GM19324 (cell line): ENCODE data around the gene UQCRC1.

Source experiments
- ATAC-seq: cut with Tn5 transposase; IDR thresholded peaks from one replicate; pipeline ENCODE4 v1.9.1; 2021; ENCODE audit warnings: mild to moderate bottlenecking, moderate library complexity; ENCODE audit not compliant: unreplicated experiment, low FRiP score

Gene UQCRC1

DNA sequence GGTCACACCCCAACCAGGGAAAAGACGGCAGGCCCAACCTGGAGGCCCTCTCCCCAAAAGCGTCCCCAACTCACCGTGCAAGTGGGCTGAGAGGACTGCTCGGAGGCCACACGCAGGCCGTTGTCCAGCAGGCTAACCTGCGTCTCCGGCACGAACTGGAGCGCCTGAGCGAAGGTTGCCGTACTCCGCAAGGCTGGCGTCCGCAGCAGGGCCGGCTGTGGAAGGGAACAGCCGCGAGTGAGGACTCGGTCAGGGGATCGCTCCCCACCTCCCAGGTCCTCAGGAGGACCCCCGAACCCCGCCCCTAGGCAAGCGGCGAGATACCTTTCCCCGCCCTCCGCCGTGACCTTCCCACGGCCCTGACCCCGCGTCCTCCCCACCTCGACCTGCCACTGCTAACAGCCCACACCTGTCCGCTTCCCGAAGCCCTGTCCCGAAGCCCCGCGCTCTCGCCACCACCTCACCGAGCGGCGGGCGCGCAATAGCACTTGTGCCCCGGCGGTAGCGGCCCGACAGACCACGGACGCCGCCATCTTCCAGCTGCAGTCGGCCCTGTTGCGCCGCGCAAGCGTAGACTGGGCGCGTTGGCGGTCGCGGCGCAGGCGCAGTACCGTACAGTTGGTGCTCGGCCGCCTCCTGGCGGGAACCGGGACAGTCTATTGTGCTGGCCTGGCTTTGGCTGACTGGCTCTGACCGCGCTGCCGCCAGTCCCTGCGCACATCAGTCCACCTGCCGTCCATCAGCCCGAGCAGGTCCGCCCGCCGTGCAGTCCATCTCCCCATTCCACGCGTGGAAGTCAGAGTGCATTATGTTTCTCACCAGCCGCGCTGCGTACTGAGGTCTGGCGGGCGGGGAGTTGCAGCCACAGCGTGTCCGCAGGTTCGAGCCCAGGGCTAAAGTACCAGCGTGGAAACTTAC lies at the start of gene UQCRC1:
TSS of gene UQCRC1 (minus strand) at position 559 of the 918 bp plus-strand sequence. CDS start at position 533, 26 bp downstream.
- ATAC-seq: peak; percentile 96

DNA sequence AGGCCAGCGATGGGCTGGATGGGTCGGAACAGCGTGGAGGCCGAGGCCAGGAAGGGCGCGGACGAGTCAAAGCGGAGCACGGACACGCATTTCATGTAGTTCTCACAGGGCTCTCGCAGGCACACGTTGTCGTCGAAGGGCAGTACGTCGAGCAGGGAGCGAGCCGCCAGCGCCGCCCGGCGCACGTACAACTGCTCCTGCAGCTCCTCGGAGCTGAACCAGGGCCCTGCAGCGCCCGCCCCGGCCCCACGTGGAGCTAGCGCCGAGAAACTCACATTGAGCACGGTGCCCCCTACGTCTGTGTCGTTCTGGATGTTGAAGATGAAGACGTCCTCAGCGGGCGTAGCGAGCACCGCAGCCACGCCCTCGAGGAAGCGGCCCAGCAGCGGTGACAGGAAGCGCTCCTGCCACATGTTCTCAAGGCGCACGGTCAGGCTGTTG lies 47.4 kb upstream of the UQCRC1 start:
- ATAC-seq: no peak

DNA sequence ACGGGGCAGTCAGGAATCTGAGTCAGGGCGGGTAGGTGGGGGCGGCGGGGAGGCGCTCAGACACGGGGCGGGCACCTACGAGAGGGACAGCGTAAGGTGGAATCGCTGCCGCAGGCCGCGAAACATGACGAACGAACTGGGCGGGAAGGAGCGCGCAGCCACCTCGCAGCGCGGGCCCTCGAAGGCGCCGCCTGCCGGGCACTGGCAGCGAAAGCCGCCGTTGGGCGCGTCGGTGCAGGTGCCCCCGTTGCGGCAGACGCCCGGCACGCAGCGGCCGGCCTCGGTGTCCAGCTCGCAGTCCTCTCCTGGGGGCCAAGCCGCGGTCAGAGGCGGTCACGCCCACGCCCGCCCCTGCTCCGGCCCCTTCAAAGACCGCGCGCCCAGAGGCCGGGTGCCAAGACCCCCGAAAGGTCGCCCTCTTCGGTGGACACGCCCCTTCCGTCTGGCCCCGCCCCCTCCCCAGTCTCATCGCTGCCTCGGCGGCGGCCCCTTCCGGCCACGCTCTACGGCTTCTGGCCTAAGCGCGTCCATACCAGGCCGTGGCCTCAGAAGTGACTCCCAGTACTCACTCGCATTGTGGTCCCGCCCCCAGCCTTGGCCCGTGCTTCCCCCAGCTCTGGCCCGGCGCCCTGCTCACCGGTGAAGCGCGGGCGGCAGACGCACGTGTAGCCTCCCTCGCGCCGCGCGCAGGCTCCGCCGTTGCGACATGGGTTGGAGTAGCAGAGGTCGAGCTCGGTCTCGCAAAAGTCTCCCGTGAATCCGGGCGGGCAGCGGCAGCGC lies 46.8 kb upstream of the UQCRC1 start:
- no peak for ATAC-seq

DNA sequence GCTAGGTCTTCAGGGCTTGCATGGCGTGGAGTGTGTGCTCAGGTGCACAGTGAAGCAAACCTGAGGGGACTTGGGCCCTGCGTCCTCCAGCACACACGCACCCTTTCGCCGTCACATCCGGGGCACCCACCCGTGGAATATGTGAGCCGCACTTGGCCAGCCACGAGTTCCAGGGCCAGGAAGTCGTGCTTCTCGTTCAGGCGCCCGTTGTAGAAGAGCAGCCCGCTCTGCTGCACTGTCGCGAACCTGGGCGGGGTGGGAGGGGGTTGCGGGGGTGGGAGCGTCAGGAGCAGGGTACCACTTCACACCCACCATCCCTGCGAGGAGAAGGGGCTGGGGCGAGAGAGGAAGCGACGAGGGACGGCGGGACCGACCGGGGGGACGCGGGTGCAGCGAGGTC lies 46.2 kb upstream of the UQCRC1 start:
- ATAC-seq: no peak

DNA sequence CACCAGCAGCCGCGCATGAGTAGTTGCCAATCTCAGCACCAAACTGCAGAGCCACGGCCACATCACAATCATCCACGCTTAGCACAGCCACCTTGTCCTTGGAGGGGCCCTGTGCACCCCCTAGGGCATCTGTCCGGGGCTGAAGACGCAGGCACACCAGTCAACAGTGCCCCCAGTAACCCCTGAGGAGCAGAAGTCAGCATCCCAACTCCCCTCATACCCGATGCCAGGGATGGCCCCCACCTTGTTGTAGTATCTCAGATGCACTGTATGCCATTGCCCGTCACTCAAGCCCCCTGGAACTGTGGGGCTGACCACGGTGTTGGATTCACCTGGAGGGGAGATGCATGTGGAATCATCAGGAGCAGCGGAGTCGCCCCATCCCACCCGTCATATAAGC lies 45.6 kb upstream of the UQCRC1 start:
- no peak for ATAC-seq

DNA sequence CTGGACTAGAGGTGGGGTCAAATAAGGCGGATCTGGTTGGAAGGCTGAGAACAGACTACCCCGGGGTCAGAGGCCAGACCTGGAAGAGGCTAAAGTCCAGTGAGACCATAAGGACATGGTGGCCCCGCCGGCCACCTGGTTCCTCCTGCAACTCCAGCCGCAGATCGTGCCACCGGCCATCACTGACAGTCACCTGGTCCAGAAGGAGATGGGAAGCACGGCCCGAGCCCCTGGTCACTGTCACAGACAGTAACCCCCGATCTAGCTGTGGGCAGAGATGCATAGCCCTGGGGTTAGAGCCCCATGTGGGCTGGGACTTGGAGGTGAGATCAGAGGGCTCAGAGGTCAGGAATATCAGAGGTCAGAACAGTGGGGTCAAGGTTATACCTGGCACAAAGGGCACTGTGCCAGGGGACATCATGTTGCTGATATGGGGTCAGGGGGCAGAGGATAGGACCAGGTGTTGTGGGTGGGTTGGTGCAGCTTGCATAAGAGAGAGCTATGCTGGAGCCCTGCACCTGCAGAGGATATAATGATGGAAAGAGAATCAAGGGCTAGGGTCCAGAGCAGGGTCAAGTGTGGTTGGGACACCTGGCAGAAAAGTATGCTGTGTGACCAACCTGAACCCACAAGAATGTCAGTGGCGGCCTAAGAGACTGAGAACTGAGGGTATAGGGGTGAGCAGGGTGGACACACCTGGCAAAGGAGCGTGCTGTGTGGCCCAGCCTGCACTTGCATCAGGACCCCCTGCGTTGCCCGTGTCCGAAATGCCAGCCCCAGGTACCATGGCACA lies 43.7 kb upstream of the UQCRC1 start:
- ATAC-seq: no peak

DNA sequence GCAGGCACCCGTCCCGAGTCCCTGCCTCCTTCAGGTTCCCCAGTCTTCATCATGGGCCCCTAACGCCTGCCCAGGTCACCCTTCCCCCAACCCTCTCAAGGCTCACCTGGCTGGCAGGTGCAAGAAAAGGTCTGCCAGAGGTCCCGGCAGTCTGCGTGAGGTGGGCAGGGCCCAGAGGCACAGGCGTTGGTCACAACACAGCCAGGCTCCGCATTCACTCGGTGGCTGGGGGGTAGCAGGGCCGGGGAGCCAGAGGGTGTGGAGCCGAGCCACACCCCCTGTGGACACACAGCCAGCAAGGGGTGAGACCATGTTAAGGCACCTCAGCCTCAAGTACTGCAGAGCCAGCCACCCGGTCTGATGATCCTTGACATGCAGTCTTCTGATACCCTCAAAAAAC lies 42.3 kb upstream of the UQCRC1 start:
- no peak for ATAC-seq

DNA sequence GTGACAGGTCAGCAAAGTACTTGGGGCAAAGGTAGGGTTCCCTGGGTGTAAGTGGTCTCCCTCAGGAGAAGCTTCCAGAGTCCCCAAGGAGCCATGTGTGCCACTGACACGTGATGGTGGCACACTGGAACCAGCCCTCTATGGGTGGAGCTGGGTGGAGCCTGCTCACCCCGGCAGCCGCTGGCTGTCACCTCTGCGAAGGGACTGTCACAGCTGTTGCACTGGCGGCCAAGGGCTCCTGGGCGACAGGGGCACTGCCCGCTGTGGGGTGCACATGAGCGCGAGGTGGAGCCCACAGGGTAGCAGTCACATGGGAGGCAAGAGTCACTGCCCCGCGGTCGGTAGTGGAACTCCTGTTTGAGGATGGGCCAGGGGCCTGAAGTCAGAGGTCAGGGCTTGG lies 41.3 kb upstream of the UQCRC1 start:
- ATAC-seq: no peak

DNA sequence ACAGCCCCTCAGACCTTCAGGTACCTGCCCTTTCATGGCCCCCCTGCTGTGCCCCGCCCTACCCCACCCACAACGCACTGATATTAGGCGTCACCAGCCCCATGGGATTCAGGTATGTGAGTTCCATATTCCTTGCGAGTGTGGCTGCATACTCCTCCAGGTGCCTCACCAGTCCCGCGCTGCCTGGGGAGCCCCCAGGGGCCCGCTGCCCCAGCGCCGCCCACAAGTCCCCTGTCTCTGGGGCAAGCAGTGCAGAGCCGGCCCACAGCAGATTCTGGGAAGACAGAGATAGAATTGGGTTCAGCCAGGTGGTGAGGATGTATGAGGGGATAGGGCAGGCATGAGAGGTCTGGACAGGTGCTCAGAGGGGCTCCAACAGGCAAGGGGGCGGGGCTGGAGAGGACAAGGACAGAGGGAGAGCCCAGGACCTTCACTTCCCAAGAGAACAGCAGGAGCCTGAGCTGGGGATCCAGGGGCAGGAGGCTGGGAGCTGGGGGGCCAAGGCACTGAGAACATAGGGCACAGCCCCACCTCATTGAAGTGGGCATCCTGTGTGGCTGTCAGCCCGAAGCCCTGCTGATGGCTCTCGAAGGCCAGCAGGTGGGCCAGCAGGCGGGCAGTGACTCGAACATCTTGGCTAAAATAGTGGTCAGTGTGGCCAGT lies 38.9 kb upstream of the UQCRC1 start:
- ATAC-seq: no peak

DNA sequence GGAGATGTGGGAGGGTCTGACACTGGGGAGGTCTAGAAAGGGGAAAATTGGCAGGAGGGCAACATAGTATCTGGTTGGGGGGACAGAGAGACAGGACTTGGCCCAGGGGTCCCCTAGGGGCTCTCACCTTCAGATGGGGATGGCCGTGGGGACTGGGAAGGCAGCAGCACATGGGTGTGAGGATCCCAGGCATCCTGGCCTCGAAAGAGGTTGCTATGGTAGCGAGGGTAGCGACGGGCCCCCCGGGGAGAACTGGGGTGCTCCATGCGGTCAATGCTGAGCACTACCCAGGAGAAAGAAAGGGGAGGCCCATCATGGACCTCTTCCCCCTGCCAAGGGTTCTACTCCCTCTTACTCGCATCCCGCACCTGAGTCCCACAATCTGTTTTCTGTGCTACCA lies 38.3 kb upstream of the UQCRC1 start:
- ATAC-seq: no peak

DNA sequence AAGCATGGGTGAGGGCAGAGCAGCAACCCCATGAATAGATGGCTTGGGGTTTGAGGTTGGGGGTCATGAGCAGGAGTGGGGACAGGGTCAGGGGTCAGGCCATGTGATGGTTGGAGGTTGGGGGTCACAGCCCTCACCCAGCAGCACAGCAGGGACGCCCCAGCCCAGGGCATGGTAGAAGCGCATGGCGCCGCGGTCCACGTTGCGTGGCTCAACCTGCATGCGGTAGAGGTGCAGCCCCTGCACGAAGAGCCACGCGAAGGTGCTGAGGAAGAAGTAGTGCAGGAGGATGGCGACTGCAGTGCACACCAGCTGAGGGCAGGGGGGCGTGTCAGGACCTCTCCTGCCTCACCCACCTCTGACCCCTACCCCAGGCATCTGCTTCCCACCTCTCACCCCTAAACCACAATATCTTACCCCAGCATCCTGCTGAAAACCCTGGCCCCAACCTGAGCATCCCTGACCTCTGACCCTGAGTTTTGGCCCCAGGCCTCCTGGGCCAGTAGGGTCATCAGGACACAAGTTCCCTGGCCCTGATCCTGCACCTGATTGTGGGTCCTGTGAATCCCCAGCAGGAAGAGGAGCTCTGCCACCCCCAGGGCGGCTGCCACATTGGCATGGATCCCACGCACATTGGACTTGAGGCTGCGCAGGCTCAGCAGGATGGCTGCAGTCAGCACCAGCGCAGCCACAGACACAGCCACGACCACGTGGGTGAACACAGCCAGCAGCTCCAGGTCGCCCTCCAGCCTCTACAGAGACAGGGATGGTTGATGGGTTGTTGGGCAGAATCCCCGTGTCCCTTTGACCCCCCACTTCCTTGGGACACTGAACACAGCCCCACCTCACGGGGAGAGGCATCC lies 35.7 kb upstream of the UQCRC1 start:
- no peak for ATAC-seq

DNA sequence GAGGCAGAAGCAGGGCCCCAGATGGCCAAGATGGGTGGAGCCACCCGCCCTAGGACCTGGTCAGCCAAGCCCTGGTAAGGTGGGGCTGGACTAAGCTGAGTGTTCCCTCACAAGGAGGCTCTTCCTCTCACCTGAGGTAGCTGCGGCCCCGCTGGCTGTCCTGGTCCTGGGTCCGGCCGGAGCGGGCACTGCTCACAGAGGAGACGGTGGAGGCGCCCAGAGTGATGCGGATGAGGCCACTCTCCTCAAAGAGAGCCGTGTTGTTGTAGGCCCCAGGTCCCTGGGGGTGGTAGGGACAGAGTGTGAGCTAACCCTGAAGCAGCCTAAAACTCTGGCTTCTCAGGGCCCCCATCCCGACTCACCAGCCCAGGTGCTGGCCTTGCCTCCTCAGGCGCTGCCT lies 33.2 kb upstream of the UQCRC1 start:
- ATAC-seq: no peak

DNA sequence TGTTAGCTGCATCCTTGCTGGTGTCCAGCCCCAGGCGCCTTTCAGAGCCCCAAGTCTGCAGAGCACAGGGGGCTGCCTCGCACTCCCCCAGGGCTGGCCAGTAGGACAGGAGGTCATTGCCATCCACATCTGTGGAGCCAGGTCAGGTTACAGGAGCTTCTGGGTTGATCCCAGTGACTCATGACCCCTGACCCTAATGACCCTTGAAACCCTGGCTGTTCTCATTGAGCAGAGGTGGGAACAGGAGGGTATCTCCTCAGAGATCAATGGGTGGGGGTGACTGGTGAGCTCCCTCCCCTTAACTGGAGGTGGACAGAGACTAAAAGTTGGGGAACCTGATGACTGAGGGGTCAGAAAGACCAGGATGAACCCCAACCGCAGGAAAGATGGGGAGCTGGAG lies 31.9 kb upstream of the UQCRC1 start:
- ATAC-seq: no peak

DNA sequence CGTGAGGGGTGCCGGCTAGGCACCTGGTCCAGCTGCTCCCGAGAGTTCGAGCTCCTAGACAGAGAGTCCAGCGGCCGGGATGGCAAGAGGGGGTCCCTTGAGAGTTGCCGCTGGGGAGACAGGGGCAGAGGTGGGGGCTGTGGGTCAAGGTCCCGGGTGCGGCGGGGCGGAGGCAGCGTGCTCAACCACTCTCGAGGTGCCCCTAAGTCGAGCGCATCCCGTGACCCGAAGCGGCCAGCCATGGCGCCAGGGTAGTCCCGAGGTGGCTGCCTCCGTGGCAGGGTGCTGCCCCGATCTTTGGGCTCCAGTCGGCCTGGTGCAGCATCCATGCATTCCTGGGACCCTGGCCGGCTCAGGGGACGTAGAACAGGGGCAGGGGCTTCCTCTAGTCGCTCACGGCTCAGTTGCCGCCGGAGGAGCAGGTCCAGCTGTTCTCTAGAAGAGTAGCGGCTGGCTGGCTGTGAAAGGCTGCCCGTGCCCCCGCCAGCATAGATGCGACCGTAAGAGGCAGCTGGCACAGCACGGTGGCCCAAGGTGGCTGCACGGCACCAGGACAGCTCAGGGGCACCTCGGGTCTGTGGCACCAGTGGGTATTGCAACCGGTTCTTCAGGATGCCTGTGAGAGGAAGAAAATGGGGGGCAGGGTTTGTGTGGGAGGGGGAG lies 30.6 kb upstream of the UQCRC1 start:
- no peak for ATAC-seq

DNA sequence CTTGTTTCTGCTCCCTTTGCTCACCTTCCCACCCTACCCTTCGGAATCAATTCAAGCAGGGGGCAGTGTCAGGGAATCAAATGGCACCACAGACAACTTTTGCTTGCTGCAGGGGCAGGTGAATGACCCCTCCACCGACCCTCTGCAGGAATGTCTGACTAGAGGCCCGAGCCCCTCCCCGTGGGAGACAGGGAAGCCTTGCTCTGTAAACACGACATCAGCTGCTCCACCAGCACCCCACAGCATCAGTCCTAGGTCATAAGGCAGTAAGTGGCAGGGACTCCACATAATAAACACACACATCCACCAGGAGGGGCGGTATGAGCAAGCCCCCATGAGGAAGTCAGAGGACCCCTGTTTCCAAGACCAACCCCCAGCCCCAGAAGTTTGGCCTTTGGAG lies 27.9 kb upstream of the UQCRC1 start:
- ATAC-seq: no peak

DNA sequence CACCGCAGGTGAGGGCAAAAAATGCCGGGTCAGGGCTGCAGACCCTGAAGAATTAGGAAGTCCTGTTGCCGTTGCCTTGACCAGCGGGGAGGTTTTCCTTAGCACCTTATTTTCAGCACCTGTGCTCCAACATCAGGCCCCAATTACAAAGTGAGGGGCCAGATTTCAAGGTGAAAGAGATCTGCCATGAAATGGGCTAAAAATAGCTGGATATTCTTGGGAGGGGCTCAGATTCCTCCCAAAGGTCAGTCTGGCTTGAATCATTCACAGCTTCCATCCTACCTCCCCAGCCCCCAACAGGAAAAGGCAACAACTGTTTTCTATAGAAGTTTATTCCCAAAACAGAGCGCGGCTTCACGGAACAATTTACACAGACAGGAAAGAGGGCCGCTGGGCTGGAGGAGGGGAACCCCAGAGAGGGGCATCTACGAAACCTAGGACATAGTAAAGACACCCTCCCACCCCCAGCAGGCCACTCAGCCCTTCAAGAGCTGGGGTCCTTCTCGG lies 26.8 kb upstream of the UQCRC1 start:
- ATAC-seq: no peak

DNA sequence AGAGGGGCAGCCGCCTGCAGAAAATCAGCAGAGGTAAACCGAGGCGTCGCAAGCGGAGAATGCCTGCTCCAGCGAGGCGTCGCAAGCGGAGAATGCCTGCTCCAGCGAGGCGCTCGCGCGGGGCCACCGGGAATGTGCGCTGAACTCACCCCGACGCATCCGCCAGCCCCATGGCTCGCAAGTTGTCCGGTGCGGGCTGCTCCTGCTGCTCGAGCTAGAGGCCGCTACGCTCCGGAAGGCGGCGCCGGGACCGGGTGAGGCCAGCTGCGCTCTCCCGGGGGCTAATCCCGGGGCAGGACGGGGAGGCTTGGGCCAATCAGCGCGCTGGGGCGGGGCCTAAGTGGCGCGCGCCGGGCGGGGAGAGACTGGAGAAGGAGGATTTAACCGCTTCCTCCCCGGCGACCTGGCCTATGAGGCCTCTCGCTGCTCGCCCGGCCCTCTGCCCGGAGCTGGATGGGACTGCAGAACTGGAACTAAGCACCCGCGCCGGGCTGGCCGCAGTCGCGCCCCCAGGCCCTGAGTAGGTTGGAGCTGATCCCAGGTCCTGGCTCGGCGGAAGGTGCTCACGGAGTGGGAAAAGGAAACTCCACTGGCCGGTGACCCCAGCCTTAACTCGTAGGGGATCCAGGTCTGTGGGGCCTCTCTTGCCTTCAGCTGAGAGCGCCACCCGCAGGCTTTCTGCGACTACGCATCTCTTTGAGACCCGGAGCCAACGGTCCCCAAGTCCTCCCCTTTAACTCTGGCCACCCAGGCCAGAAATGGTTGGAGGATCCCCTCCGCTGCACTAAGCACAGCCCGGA lies 26.0 kb upstream of the UQCRC1 start, which contains the start of gene SLC26A6:
TSS of gene SLC26A6 (minus strand) at position 240 of the 800 bp plus-strand sequence. CDS start at position 172, 68 bp downstream.
- peak; percentile 88 for ATAC-seq
